Pulmonary artery endothelial cell (primary cell): ENCODE data around the gene FZD1. TPM values are rescaled to one million over a fixed set of nuclear protein-coding genes. Genes with fewer than 3 reads are reported as not detected.

Experiments used
- DNase-seq: peaks from one replicate; pipeline ENCODE4 v3.0.0-alpha.2; 2011; ENCODE audit warnings: low read depth, low spot score
- total RNA-seq: library from RNA; depleted of rRNA; stranded (reverse); fragments of >200 nt; gene quantifications from 2 replicates; pipeline ENCODE4 v1.2.3, GENCODE V29; 2014

FZD1 gene
- total RNA-seq, 1 donor from 2014 or later, result 2.6 TPM

GRCh38 chr7:91264924-91265681 is 870 bp downstream of the FZD1 start:
- peak; percentile 32 for DNase-seq

- DNase-seq, result no peak
Measured at GRCh38 chr7:91265693-91266066, 1.4 kb downstream of the FZD1 start.

GRCh38 chr7:91266067-91266688 is 1.9 kb downstream of the FZD1 start:
- DNase-seq, result no peak

GRCh38 chr7:91266689-91267090 is 2.5 kb downstream of the FZD1 start:
- DNase-seq, result no peak

- DNase-seq, result no peak
Measured at GRCh38 chr7:91267171-91267955, 3.1 kb downstream of the FZD1 start.

- DNase-seq, result no peak
Measured at GRCh38 chr7:91270372-91270771, 6.1 kb downstream of the FZD1 start.

GRCh38 chr7:91276909-91277308 is 12.7 kb downstream of the FZD1 start:
- DNase-seq, result no peak

GRCh38 chr7:91280185-91280584 is 16.0 kb downstream of the FZD1 start:
- no peak for DNase-seq

GRCh38 chr7:91280604-91281003 is 16.4 kb downstream of the FZD1 start:
- DNase-seq, result no peak

GRCh38 chr7:91285696-91286355 is 21.6 kb downstream of the FZD1 start:
- no peak for DNase-seq

- no peak for DNase-seq
Measured at GRCh38 chr7:91286432-91286831, 22.2 kb downstream of the FZD1 start.

GRCh38 chr7:91287371-91288084 is 23.3 kb downstream of the FZD1 start:
- DNase-seq, result no peak

- no peak for DNase-seq
Measured at GRCh38 chr7:91288208-91288824, 24.1 kb downstream of the FZD1 start.

- DNase-seq, result no peak
Measured at GRCh38 chr7:91289633-91290254, 25.5 kb downstream of the FZD1 start.

- no peak for DNase-seq
Measured at GRCh38 chr7:91291302-91291701, 27.1 kb downstream of the FZD1 start.

- DNase-seq, result no peak
Measured at GRCh38 chr7:91291902-91292301, 27.7 kb downstream of the FZD1 start.

- DNase-seq, result no peak
Measured at GRCh38 chr7:91292506-91292905, 28.3 kb downstream of the FZD1 start.

GRCh38 chr7:91293136-91293535 is 28.9 kb downstream of the FZD1 start:
- no peak for DNase-seq

- DNase-seq, result no peak
Measured at GRCh38 chr7:91293840-91294239, 29.6 kb downstream of the FZD1 start.

GRCh38 chr7:91294639-91295220 is 30.5 kb downstream of the FZD1 start:
- DNase-seq, result no peak
